WTC11 (cell line): ENCODE data around the gene KCNE2. TPM values are rescaled to one million over a fixed set of nuclear protein-coding genes. Genes with fewer than 3 reads are reported as not detected.

Source experiments
- ATAC-seq: fragments of 200-7000 bp; cut with Tn5 transposase; 2 replicates; pipeline ENCODE4 v1.10.0; 2021; ENCODE audit warnings: mild to moderate bottlenecking, moderate library complexity
- CTCF ChIA-PET: fragments of 300-600 bp; sonication (Branson Sonifier 250); formaldehyde crosslinking; loops from one replicate; lab custom pipeline; 2021; ENCODE audit warnings: antibody characterized with exemption; lab: Charles Lee
- POLR2A ChIA-PET: fragments of 350-600 bp; sonication (Branson Sonifier 250); formaldehyde crosslinking; loops from one replicate; lab custom pipeline; 2021; ENCODE audit warnings: antibody characterized with exemption; lab: Charles Lee
- DNase-seq: peaks from one replicate; pipeline ENCODE4 v3.0.0; 2021; ENCODE audit warnings: low spot score
- H3K27ac Mint-ChIP-seq: 2 replicates; pipeline ENCODE4 v1.8.0; 2021; ENCODE audit warnings: mixed read lengths
- H3K27me3 Mint-ChIP-seq: 2 replicates; pipeline ENCODE4 v1.8.0; 2021; ENCODE audit warnings: low read depth, mild to moderate bottlenecking, moderate library complexity, mixed read lengths
- H3K36me3 Mint-ChIP-seq: 2 replicates; pipeline ENCODE4 v1.8.0; 2021; ENCODE audit warnings: mixed read lengths
- H3K4me1 Mint-ChIP-seq: 2 replicates; pipeline ENCODE4 v1.8.0; 2022; ENCODE audit warnings: mixed read lengths
- H3K4me3 Mint-ChIP-seq: 2 replicates; pipeline ENCODE4 v1.8.0; 2021; ENCODE audit warnings: mild to moderate bottlenecking, moderate library complexity, mixed read lengths
- H3K9me3 Mint-ChIP-seq: 2 replicates; pipeline ENCODE4 v1.8.0; 2021; ENCODE audit warnings: mixed read lengths
- ATF6 ChIP-seq: sonication (generic); formaldehyde crosslinking; IDR thresholded peaks from 2 replicates; pipeline ENCODE4 v1.8.1; 2023; ENCODE audit warnings: mild to moderate bottlenecking, missing genetic modification reagents
- CREB1 ChIP-seq: sonication (generic); formaldehyde crosslinking; IDR thresholded peaks from 2 replicates; pipeline ENCODE4 v1.8.0; 2023; ENCODE audit warnings: mild to moderate bottlenecking, missing genetic modification reagents
- CREM ChIP-seq: sonication (generic); formaldehyde crosslinking; IDR thresholded peaks from 2 replicates; pipeline ENCODE4 v1.8.1; 2022; ENCODE audit warnings: mild to moderate bottlenecking, missing genetic modification reagents, moderate library complexity
- E2F5 ChIP-seq: sonication (generic); formaldehyde crosslinking; IDR thresholded peaks from 2 replicates; pipeline ENCODE4 v1.8.1; 2022; ENCODE audit warnings: mild to moderate bottlenecking, moderate library complexity, missing genetic modification reagents
- EMX1 ChIP-seq: fragments of 250-450 bp; sonication (Bioruptor Pico); IDR thresholded peaks from 2 replicates; pipeline ENCODE4 v1.8.0; 2021; ENCODE audit warnings: mild to moderate bottlenecking
- JUN ChIP-seq: sonication (generic); formaldehyde crosslinking; IDR thresholded peaks from 2 replicates; pipeline ENCODE4 v1.8.0; 2023; ENCODE audit warnings: mild to moderate bottlenecking, missing genetic modification reagents
- MXD4 ChIP-seq: fragments of 250-450 bp; sonication (Bioruptor Pico); IDR thresholded peaks from 2 replicates; pipeline ENCODE4 v1.8.0; 2021; ENCODE audit warnings: mild to moderate bottlenecking, moderate library complexity, borderline replicate concordance
- MYBL2 ChIP-seq: sonication (generic); formaldehyde crosslinking; IDR thresholded peaks from 2 replicates; pipeline ENCODE4 v1.8.1; 2023; ENCODE audit warnings: mild to moderate bottlenecking, moderate library complexity, missing genetic modification reagents
- NR2C2 ChIP-seq: sonication (generic); formaldehyde crosslinking; IDR thresholded peaks from 2 replicates; pipeline ENCODE4 v1.8.0; 2022; ENCODE audit warnings: mild to moderate bottlenecking, missing genetic modification reagents
- OVOL2 ChIP-seq: fragments of 250-450 bp; sonication (Bioruptor Pico); IDR thresholded peaks from 2 replicates; pipeline ENCODE4 v1.9.0; 2021; ENCODE audit warnings: mild to moderate bottlenecking, borderline replicate concordance
- TEAD1 ChIP-seq: sonication (generic); formaldehyde crosslinking; IDR thresholded peaks from 2 replicates; pipeline ENCODE4 v1.8.0; 2022; ENCODE audit warnings: mild to moderate bottlenecking, missing genetic modification reagents
- TP53 ChIP-seq: sonication (generic); formaldehyde crosslinking; IDR thresholded peaks from 2 replicates; pipeline ENCODE4 v1.8.1; 2023; ENCODE audit warnings: mild to moderate bottlenecking, missing genetic modification reagents
- ZNF138 ChIP-seq: sonication (generic); formaldehyde crosslinking; conservative IDR thresholded peaks from 2 replicates; pipeline ENCODE4 v1.8.1; 2022; ENCODE audit warnings: mild to moderate bottlenecking, moderate library complexity, missing genetic modification reagents
- ZSCAN18 ChIP-seq: fragments of 250-450 bp; sonication (Bioruptor Pico); IDR thresholded peaks from 2 replicates; pipeline ENCODE4 v2.1.2; 2022; ENCODE audit warnings: mild to moderate bottlenecking, moderate library complexity
- total RNA-seq: library from RNA; stranded (reverse); gene quantifications from 3 replicates; pipeline ENCODE4 v1.2.3, GENCODE V29; 2021
- TF ChIP-seq, protein P1 (sequence below): sonication (generic); formaldehyde crosslinking; IDR thresholded peaks from 2 replicates; pipeline ENCODE4 v1.8.1; 2023; ENCODE audit warnings: mild to moderate bottlenecking, missing genetic modification reagents, moderate library complexity
- TF ChIP-seq, protein P2 (sequence below): sonication (generic); formaldehyde crosslinking; IDR thresholded peaks from 2 replicates; pipeline ENCODE4 v1.8.0; 2023; ENCODE audit warnings: missing genetic modification reagents, mild to moderate bottlenecking, borderline replicate concordance
- TF ChIP-seq, protein P3 (sequence below): sonication (generic); formaldehyde crosslinking; IDR thresholded peaks from 2 replicates; pipeline ENCODE4 v1.8.1; 2022; ENCODE audit warnings: missing genetic modification reagents, borderline replicate concordance
- TF ChIP-seq, protein P4 (sequence below): sonication (generic); formaldehyde crosslinking; IDR thresholded peaks from 2 replicates; pipeline ENCODE4 v1.8.0; 2022; ENCODE audit warnings: mild to moderate bottlenecking, missing genetic modification reagents
- TF ChIP-seq, protein P5 (sequence below): fragments of 250-450 bp; sonication (Bioruptor Pico); IDR thresholded peaks from 2 replicates; pipeline ENCODE4 v1.8.0; 2021; ENCODE audit warnings: mild to moderate bottlenecking

Gene KCNE2
- total RNA-seq, 1 experiment from 2014 or later = 0.44 TPM

GRCh38 chr21:34319585-34319984 lies 44.2 kb upstream of the KCNE2 start:
- CTCF ChIA-PET = no interaction called here
- Mint-ChIP-seq H3K36me3 (no peaks in the 10 kb centered on the region), H3K27ac (no peak overlapping the region), H3K4me3 (no peak overlapping the region), H3K27me3 (no peaks in the 10 kb centered on the region; the same call in 1 of the 2 replicates), H3K4me1 (no peaks in the 10 kb centered on the region), H3K9me3 (peaks cover 7% of the 10 kb centered on the region; the same call in 1 of the 2 replicates)
- no peak for ATAC-seq
- no peak for DNase-seq
- TF ChIP-seq, protein P1, sequence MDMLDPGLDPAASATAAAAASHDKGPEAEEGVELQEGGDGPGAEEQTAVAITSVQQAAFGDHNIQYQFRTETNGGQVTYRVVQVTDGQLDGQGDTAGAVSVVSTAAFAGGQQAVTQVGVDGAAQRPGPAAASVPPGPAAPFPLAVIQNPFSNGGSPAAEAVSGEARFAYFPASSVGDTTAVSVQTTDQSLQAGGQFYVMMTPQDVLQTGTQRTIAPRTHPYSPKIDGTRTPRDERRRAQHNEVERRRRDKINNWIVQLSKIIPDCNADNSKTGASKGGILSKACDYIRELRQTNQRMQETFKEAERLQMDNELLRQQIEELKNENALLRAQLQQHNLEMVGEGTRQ = no peak
- TF ChIP-seq, protein P2, sequence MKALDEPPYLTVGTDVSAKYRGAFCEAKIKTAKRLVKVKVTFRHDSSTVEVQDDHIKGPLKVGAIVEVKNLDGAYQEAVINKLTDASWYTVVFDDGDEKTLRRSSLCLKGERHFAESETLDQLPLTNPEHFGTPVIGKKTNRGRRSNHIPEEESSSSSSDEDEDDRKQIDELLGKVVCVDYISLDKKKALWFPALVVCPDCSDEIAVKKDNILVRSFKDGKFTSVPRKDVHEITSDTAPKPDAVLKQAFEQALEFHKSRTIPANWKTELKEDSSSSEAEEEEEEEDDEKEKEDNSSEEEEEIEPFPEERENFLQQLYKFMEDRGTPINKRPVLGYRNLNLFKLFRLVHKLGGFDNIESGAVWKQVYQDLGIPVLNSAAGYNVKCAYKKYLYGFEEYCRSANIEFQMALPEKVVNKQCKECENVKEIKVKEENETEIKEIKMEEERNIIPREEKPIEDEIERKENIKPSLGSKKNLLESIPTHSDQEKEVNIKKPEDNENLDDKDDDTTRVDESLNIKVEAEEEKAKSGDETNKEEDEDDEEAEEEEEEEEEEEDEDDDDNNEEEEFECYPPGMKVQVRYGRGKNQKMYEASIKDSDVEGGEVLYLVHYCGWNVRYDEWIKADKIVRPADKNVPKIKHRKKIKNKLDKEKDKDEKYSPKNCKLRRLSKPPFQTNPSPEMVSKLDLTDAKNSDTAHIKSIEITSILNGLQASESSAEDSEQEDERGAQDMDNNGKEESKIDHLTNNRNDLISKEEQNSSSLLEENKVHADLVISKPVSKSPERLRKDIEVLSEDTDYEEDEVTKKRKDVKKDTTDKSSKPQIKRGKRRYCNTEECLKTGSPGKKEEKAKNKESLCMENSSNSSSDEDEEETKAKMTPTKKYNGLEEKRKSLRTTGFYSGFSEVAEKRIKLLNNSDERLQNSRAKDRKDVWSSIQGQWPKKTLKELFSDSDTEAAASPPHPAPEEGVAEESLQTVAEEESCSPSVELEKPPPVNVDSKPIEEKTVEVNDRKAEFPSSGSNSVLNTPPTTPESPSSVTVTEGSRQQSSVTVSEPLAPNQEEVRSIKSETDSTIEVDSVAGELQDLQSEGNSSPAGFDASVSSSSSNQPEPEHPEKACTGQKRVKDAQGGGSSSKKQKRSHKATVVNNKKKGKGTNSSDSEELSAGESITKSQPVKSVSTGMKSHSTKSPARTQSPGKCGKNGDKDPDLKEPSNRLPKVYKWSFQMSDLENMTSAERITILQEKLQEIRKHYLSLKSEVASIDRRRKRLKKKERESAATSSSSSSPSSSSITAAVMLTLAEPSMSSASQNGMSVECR (CRISPR knock-in tag) = no peak
- no peak for TF ChIP-seq TEAD1 (CRISPR knock-in tag)
- TF ChIP-seq ATF6 (CRISPR knock-in tag) = no peak
- no peak for TF ChIP-seq MYBL2 (CRISPR knock-in tag)
- TF ChIP-seq OVOL2 (CRISPR knock-in tag) = no peak
- no peak for TF ChIP-seq ZSCAN18 (CRISPR knock-in tag)
- no peak for TF ChIP-seq TP53 (CRISPR knock-in tag)
- TF ChIP-seq, protein P3, sequence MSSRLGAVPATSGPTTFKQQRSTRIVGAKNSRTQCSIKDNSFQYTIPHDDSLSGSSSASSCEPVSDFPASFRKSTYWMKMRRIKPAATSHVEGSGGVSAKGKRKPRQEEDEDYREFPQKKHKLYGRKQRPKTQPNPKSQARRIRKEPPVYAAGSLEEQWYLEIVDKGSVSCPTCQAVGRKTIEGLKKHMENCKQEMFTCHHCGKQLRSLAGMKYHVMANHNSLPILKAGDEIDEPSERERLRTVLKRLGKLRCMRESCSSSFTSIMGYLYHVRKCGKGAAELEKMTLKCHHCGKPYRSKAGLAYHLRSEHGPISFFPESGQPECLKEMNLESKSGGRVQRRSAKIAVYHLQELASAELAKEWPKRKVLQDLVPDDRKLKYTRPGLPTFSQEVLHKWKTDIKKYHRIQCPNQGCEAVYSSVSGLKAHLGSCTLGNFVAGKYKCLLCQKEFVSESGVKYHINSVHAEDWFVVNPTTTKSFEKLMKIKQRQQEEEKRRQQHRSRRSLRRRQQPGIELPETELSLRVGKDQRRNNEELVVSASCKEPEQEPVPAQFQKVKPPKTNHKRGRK (CRISPR knock-in tag) = no peak
- no peak for TF ChIP-seq CREB1
- TF ChIP-seq EMX1 (CRISPR knock-in tag) = no peak
- TF ChIP-seq, protein P4, sequence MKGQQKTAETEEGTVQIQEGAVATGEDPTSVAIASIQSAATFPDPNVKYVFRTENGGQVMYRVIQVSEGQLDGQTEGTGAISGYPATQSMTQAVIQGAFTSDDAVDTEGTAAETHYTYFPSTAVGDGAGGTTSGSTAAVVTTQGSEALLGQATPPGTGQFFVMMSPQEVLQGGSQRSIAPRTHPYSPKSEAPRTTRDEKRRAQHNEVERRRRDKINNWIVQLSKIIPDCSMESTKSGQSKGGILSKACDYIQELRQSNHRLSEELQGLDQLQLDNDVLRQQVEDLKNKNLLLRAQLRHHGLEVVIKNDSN (CRISPR knock-in tag) = no peak
- TF ChIP-seq E2F5 = no peak
- TF ChIP-seq ZNF138 (CRISPR knock-in tag) = no peak
- no peak for TF ChIP-seq JUN (CRISPR knock-in tag)
- TF ChIP-seq, protein P5, sequence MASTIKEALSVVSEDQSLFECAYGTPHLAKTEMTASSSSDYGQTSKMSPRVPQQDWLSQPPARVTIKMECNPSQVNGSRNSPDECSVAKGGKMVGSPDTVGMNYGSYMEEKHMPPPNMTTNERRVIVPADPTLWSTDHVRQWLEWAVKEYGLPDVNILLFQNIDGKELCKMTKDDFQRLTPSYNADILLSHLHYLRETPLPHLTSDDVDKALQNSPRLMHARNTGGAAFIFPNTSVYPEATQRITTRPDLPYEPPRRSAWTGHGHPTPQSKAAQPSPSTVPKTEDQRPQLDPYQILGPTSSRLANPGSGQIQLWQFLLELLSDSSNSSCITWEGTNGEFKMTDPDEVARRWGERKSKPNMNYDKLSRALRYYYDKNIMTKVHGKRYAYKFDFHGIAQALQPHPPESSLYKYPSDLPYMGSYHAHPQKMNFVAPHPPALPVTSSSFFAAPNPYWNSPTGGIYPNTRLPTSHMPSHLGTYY (CRISPR knock-in tag) = no peak
- no peak for TF ChIP-seq CREM (CRISPR knock-in tag)
- TF ChIP-seq NR2C2 (CRISPR knock-in tag) = no peak
- TF ChIP-seq MXD4 (CRISPR knock-in tag) = no peak
- POLR2A ChIA-PET = no interaction called here
